ENCODE measurements around the gene GALNT13. TPM values are rescaled to one million over a fixed set of nuclear protein-coding genes. Genes with fewer than 3 reads are reported as not detected.

The GALNT13 gene
- total RNA-seq, 1 donor from 2014 or later: 0.19 TPM

- H3K4me3 ChIP-seq: no peak overlapping the region
- H3K4me1 ChIP-seq: no peaks in the 10 kb centered on the region
- no peaks in the 10 kb centered on the region for H3K27me3 ChIP-seq (ENCODE audit: low read depth)
- H3K27ac ChIP-seq (replicated peaks): no peak overlapping the region
- no peaks in the 10 kb centered on the region for H3K36me3 ChIP-seq
- intact Hi-C loops (cut with micrococcal nuclease): no loop called here
- no peak for TF ChIP-seq CTCF (IDR thresholded peaks at IDR 0.05; ENCODE audit: borderline replicate concordance)
- no peak for DNase-seq
- no peaks in the 10 kb centered on the region for H3K9me3 ChIP-seq (replicated peaks)
Measured at GRCh38 chr2:154161286-154161685, 289.6 kb downstream of the GALNT13 start.

GRCh38 chr2:154170400-154170799, 298.7 kb downstream of the GALNT13 start:
- no peaks in the 10 kb centered on the region for H3K9me3 ChIP-seq (replicated peaks)
- intact Hi-C loops (cut with micrococcal nuclease): no loop called here
- no peak overlapping the region for H3K4me3 ChIP-seq
- DNase-seq: no peak
- no peak for TF ChIP-seq CTCF (IDR thresholded peaks at IDR 0.05; ENCODE audit: borderline replicate concordance)
- no peak overlapping the region for H3K27ac ChIP-seq (replicated peaks)
- H3K4me1 ChIP-seq: no peaks in the 10 kb centered on the region
- H3K27me3 ChIP-seq (ENCODE audit: low read depth): no peaks in the 10 kb centered on the region
- no peaks in the 10 kb centered on the region for H3K36me3 ChIP-seq

DNA sequence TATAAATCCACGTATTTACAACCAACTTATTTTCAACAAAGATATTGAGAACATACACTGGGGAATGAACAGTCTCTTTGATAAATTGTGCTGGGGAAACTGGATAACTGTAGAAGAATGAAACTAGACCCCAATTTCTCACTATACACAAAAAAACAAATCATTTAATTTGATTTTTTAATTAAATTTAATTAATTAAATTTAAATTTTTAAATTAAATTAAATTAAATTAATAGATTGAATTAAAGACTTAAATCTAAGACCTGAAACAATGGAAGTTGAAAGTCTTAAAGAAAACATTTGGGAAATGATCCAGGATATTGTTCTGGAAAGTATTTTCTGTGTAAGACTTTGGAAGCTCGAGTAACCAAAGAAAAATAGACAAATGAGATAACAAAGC, 301.4 kb downstream of the GALNT13 start:
- intact Hi-C loops (cut with micrococcal nuclease): no loop called here
- no peak for DNase-seq
- no peak overlapping the region for H3K4me3 ChIP-seq
- no peak for TF ChIP-seq CTCF (IDR thresholded peaks at IDR 0.05; ENCODE audit: borderline replicate concordance)
- H3K36me3 ChIP-seq: no peaks in the 10 kb centered on the region
- no peak overlapping the region for H3K27ac ChIP-seq (replicated peaks)
- no peaks in the 10 kb centered on the region for H3K27me3 ChIP-seq (ENCODE audit: low read depth)
- H3K9me3 ChIP-seq (replicated peaks): no peaks in the 10 kb centered on the region
- no peaks in the 10 kb centered on the region for H3K4me1 ChIP-seq

DNA sequence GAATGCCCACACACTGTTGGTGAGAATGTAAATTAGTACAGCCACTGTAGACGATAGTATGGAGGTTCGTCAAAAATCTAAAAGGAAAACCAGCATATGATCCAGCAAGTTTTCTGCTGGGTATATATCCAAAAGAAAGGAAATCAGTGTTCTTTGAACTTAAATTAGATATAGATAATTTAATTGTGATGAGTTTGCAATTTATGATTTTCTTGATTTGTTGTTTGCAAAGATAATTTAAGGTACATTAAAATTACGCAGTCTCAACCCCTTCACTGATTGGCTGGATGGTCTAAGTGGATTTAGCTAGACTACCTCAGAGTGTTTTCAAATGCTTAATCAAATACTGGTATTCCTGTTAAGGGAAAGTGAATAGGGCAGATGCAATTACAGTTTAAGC, 302.2 kb downstream of the GALNT13 start:
- intact Hi-C loops (cut with micrococcal nuclease): no loop called here
- Histone ChIP-seq H3K27me3 (ENCODE audit: low read depth) (no peaks in the 10 kb centered on the region), H3K27ac (replicated peaks) (no peak overlapping the region), H3K4me3 (no peak overlapping the region), H3K36me3 (no peaks in the 10 kb centered on the region), H3K9me3 (replicated peaks) (no peaks in the 10 kb centered on the region), H3K4me1 (no peaks in the 10 kb centered on the region)
- no peak for TF ChIP-seq CTCF (IDR thresholded peaks at IDR 0.05; ENCODE audit: borderline replicate concordance)
- DNase-seq: no peak

- H3K4me1 ChIP-seq: no peaks in the 10 kb centered on the region
- no peak overlapping the region for H3K4me3 ChIP-seq
- no peak for DNase-seq
- H3K9me3 ChIP-seq (replicated peaks): peaks cover 36% of the 10 kb centered on the region
- intact Hi-C loops (cut with micrococcal nuclease): no loop called here
- no peak for TF ChIP-seq CTCF (IDR thresholded peaks at IDR 0.05; ENCODE audit: borderline replicate concordance)
- no peaks in the 10 kb centered on the region for H3K36me3 ChIP-seq
- H3K27me3 ChIP-seq (ENCODE audit: low read depth): no peaks in the 10 kb centered on the region
- H3K27ac ChIP-seq (replicated peaks): no peak overlapping the region
Measured at GRCh38 chr2:154182008-154182407, 310.3 kb downstream of the GALNT13 start.

DNA sequence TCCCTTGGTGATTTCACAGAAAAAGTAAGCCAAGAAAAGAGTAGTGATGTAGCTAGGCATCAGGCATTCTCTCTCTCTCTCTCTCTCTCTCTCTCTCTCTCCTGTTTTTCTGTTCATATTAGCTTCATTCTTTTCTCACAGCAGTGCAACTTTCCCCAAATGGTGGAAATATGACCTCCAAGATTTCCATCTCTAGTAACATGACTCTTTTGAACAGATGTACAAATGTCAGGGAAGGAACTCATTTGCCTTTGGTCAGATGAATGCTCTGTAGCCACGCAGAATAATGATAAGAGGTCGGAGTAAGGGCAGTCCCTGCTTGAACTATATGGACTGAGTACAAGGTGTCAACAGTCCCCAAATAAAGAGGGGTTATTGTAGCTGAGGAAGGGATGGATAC, 316.2 kb downstream of the GALNT13 start:
- no peak overlapping the region for H3K27ac ChIP-seq (replicated peaks)
- peaks cover 38% of the 10 kb centered on the region for H3K9me3 ChIP-seq (replicated peaks)
- DNase-seq: no peak
- H3K27me3 ChIP-seq (ENCODE audit: low read depth): no peaks in the 10 kb centered on the region
- intact Hi-C loops (cut with micrococcal nuclease): no loop called here
- no peaks in the 10 kb centered on the region for H3K4me1 ChIP-seq
- H3K4me3 ChIP-seq: no peak overlapping the region
- H3K36me3 ChIP-seq: no peaks in the 10 kb centered on the region
- no peak for TF ChIP-seq CTCF (IDR thresholded peaks at IDR 0.05; ENCODE audit: borderline replicate concordance)
